Endothelial cell of umbilical vein (primary cell): ENCODE results near the gene FUT9. TPM values are rescaled to one million over a fixed set of nuclear protein-coding genes. Genes with fewer than 3 reads are reported as not detected.

Source experiments
- BruUV-seq: library from RNA; stranded (reverse); fragments of 400-500 nt; replicated peaks from 2 replicates; lab custom pipeline; 2021; lab: Mats Ljungman, UMichigan
- CTCF ChIA-PET: fragments of 300-600, 350-600 bp; sonication (Branson Sonifier 250); formaldehyde crosslinking; loops from one replicate; lab custom pipeline; 2021; ENCODE audit warnings: antibody characterized with exemption, inconsistent platforms; lab: Charles Lee
- POLR2A ChIA-PET: fragments of 300-600, 350-600 bp; sonication (Branson Sonifier 250); formaldehyde crosslinking; loops from one replicate; lab custom pipeline; 2021; ENCODE audit warnings: antibody characterized with exemption, inconsistent platforms; lab: Charles Lee
- DNase-seq: peaks from one replicate; pipeline ENCODE4 v3.0.0-alpha.2; 2011; ENCODE audit warnings: low read depth, low spot score
- FAIRE-seq: peaks from 2 replicates; lab custom pipeline; 2011; peaks lifted over from hg19 to GRCh38; lab: Jason Lieb, UNC
- H2AFZ ChIP-seq: 2 replicates; pipeline ENCODE4 v1.6.0; 2012; ENCODE audit warnings: low read depth, low read length, control low read depth, inconsistent platforms
- H3K27ac ChIP-seq: 2 replicates; pipeline ENCODE4 v1.5.1; 2011; ENCODE audit warnings: low read depth, mild to moderate bottlenecking, control low read depth, low read length, moderate library complexity; ENCODE audit not compliant: insufficient read depth
- H3K27me3 ChIP-seq, 2 experiments: 2 replicates each; pipeline versions ENCODE4 v1.6.0 to v1.6.1; 2011; ENCODE audit warnings: low read length in 2 of 2, mixed read lengths in 1 of 2; ENCODE audit not compliant: control insufficient read depth in 2 of 2, insufficient read depth in 2 of 2
- H3K36me3 ChIP-seq, 2 experiments: 2 replicates in 1 of 2; 3 replicates in 1 of 2; pipeline ENCODE4 v1.5.1; 2011; ENCODE audit warnings: low read length in 2 of 2, mild to moderate bottlenecking in 1 of 2, moderate library complexity in 1 of 2; ENCODE audit not compliant: control insufficient read depth in 2 of 2, insufficient read depth in 2 of 2; ENCODE audit errors: extremely low read depth in 1 of 2
- H3K4me1 ChIP-seq: 3 replicates; pipeline ENCODE4 v1.5.1; 2011; ENCODE audit warnings: mild to moderate bottlenecking, low read length; ENCODE audit not compliant: control insufficient read depth, insufficient read depth; ENCODE audit errors: extremely low read depth
- H3K4me2 ChIP-seq: 2 replicates; pipeline ENCODE4 v1.6.1; 2011; ENCODE audit warnings: low read length, control low read depth, mixed read lengths; ENCODE audit not compliant: insufficient read depth
- H3K4me3 ChIP-seq, 3 experiments: fragments of 200-600 bp in 1 of 3; sonication (generic), shearing (Covaris generic) in 1 of 3; replicated peaks in 1 of 3; 2 replicates each; pipeline ENCODE4 v1.5.1; 2011 to 2016; ENCODE audit warnings: control low read depth in 3 of 3, low read length in 3 of 3, mild to moderate bottlenecking in 2 of 3, inconsistent platforms in 1 of 3, low read depth in 1 of 3, moderate library complexity in 1 of 3; ENCODE audit not compliant: insufficient read depth in 1 of 3
- H3K79me2 ChIP-seq: 2 replicates; pipeline ENCODE4 v1.6.0; 2012; ENCODE audit warnings: low read length, inconsistent platforms; ENCODE audit not compliant: control insufficient read depth, insufficient read depth
- H3K9ac ChIP-seq: replicated peaks from 2 replicates; pipeline ENCODE3; 2011; ENCODE audit warnings: low read length, control low read depth; ENCODE audit not compliant: insufficient read depth; ENCODE audit errors: extremely low read depth
- H3K9me1 ChIP-seq: replicated peaks from 3 replicates; pipeline ENCODE4 v1.6.0; 2011; ENCODE audit warnings: mild to moderate bottlenecking, low read length; ENCODE audit not compliant: control insufficient read depth, insufficient read depth; ENCODE audit errors: extremely low read depth
- H3K9me3 ChIP-seq: replicated peaks from 2 replicates; pipeline ENCODE4 v1.5.1; 2012; ENCODE audit warnings: low read length, inconsistent platforms; ENCODE audit not compliant: control insufficient read depth, insufficient read depth
- H4K20me1 ChIP-seq: replicated peaks from 2 replicates; pipeline ENCODE3; 2011; ENCODE audit warnings: mild to moderate bottlenecking, low read length; ENCODE audit not compliant: control insufficient read depth, insufficient read depth; ENCODE audit errors: extremely low read depth
- EZH2 ChIP-seq: IDR thresholded peaks from 2 replicates; pipeline ENCODE4 v1.6.1; 2012; ENCODE audit warnings: borderline replicate concordance, low read depth, mild to moderate bottlenecking, moderate library complexity, low read length, inconsistent platforms; ENCODE audit not compliant: severe bottlenecking
- FOS ChIP-seq: IDR thresholded peaks from 2 replicates; pipeline ENCODE4 v1.6.1; 2011; ENCODE audit warnings: mild to moderate bottlenecking, low read length, moderate library complexity, borderline replicate concordance; ENCODE audit not compliant: insufficient read depth
- GATA2 ChIP-seq: IDR thresholded peaks from 2 replicates; pipeline ENCODE4 v1.7.0; 2011; ENCODE audit warnings: low read depth, mild to moderate bottlenecking, moderate library complexity, mixed read lengths, low read length; ENCODE audit not compliant: insufficient read length, insufficient read depth
- JUN ChIP-seq: IDR thresholded peaks from 2 replicates; pipeline ENCODE4 v1.6.1; 2011; ENCODE audit warnings: borderline replicate concordance, low read depth; ENCODE audit not compliant: insufficient read length, insufficient read depth
- MYC ChIP-seq: IDR thresholded peaks from one replicate; pipeline ENCODE4 v1.6.1; 2011; ENCODE audit warnings: mild to moderate bottlenecking, low read depth, low read length
- POLR2A ChIP-seq: IDR thresholded peaks from 2 replicates; pipeline ENCODE4 v1.6.1; 2012; ENCODE audit warnings: low read depth, mild to moderate bottlenecking, control low read depth, low read length
- POLR2AphosphoS5 ChIP-seq: IDR thresholded peaks from 2 replicates; pipeline ENCODE4 v1.6.1; 2012; ENCODE audit warnings: low read depth, mild to moderate bottlenecking, control low read depth, low read length, moderate library complexity; ENCODE audit not compliant: insufficient read depth
- dilution Hi-C: fragments of 300-500 bp; cut with MboI; formaldehyde crosslinking; loops from one replicate; pipeline ENCODE4 v1.15.0; 2019; ENCODE audit warnings: low sequenced_read_pairs; ENCODE audit not compliant: extremely low pct_ligation_motif_present
- intact Hi-C: fragments of 100-400 bp; cut with micrococcal nuclease; formaldehyde crosslinking; loops from one replicate; pipeline ENCODE4 v1.10.0; 2022
- polyA plus RNA-seq, 4 experiments: library from polyadenylated mRNA; depleted of rRNA in 3 of 4; stranded (reverse) in 3 of 4; unstranded in 1 of 4; fragments of >200 nt; gene quantifications; 2 replicates each; pipeline versions ENCODE4 v1.2.1 to v1.2.3, GENCODE V29; 2011 to 2012; ENCODE audit warnings: missing spikeins in 1 of 4
- total RNA-seq: library from RNA; stranded (reverse); gene quantifications from 2 replicates; pipeline ENCODE4 v1.2.3, GENCODE V29; 2021
- TF ChIP-seq, protein P1 (sequence below), 2 donors: IDR thresholded peaks; 1 replicate in 1 of 2; 2 replicates in 1 of 2; pipeline ENCODE4 v1.5.1; 2011; ENCODE audit warnings: low read length in 2 of 2, mild to moderate bottlenecking in 2 of 2, moderate library complexity in 2 of 2, control low read depth in 1 of 2, inconsistent platforms in 1 of 2, low read depth in 1 of 2; ENCODE audit not compliant: insufficient read depth in 1 of 2; ENCODE audit errors: extremely low read depth in 1 of 2
- TF ChIP-seq, protein P2 (sequence below): IDR thresholded peaks from 2 replicates; pipeline ENCODE4 v1.6.1; 2011; ENCODE audit not compliant: insufficient read depth, insufficient read length

FUT9 gene
- total and polyA plus RNA-seq, 2 donors (not counting 3 experiments of a cell fraction or from before 2014, with no cell fraction given), result not detected

DNA sequence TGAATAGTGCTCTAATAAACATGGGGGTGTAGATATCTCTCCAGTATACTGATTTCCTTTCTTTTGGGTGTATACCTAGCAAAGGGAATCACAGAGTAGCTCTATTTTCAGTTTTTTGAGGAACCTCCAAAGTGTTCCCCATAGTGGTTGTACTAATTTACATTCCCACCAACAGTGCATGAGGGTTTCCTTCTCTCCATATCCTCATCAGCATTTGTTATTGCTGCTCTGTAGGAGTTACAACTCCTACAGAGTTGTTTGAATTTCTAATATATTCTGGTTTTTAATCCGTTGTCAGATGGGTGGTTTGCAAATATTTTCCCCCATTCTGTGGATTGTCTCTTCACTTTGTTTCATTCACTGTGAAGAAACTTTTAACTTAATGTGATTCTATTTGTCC, 207.9 kb downstream of the FUT9 start:
- FAIRE-seq (no peak), DNase-seq (no peak)
- H4K20me1 ChIP-seq, result no peaks in the 10 kb centered on the region
- intact Hi-C loops (no loop called here), dilution Hi-C loops (no loop called here)
- H3K9ac ChIP-seq, result no peak overlapping the region
- no peak overlapping the region for H3K27ac ChIP-seq
- no peak overlapping the region for H3K4me3 ChIP-seq
- H3K27me3 ChIP-seq, result no peaks in the 10 kb centered on the region
- ChIA-PET CTCF (no interaction called here), POLR2A (no interaction called here)
- H3K36me3 ChIP-seq, result no peaks in the 10 kb centered on the region
- H3K79me2 ChIP-seq, result no peaks in the 10 kb centered on the region
- H3K9me3 ChIP-seq, result no peaks in the 10 kb centered on the region
- H2AFZ ChIP-seq, result no peak overlapping the region
- H3K4me1 ChIP-seq, result no peaks in the 10 kb centered on the region
- no peaks in the 10 kb centered on the region for H3K9me1 ChIP-seq
- TF ChIP-seq FOS, result no peak
- no peak for TF ChIP-seq JUN
- TF ChIP-seq POLR2A, result no peak
- no peak for TF ChIP-seq EZH2
- TF ChIP-seq POLR2AphosphoS5, result no peak
- TF ChIP-seq MYC, result no peak
- TF ChIP-seq, protein P1, sequence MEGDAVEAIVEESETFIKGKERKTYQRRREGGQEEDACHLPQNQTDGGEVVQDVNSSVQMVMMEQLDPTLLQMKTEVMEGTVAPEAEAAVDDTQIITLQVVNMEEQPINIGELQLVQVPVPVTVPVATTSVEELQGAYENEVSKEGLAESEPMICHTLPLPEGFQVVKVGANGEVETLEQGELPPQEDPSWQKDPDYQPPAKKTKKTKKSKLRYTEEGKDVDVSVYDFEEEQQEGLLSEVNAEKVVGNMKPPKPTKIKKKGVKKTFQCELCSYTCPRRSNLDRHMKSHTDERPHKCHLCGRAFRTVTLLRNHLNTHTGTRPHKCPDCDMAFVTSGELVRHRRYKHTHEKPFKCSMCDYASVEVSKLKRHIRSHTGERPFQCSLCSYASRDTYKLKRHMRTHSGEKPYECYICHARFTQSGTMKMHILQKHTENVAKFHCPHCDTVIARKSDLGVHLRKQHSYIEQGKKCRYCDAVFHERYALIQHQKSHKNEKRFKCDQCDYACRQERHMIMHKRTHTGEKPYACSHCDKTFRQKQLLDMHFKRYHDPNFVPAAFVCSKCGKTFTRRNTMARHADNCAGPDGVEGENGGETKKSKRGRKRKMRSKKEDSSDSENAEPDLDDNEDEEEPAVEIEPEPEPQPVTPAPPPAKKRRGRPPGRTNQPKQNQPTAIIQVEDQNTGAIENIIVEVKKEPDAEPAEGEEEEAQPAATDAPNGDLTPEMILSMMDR (IDR thresholded peaks at IDR 0.05; ENCODE audit: extremely low read depth in 1 of 2, insufficient read depth in 1 of 2, low read depth in 1 of 2, low read length in 2 of 2), result no peak
- TF ChIP-seq GATA2, result no peak
- TF ChIP-seq, protein P2, sequence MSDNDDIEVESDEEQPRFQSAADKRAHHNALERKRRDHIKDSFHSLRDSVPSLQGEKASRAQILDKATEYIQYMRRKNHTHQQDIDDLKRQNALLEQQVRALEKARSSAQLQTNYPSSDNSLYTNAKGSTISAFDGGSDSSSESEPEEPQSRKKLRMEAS, result no peak
- BruUV-seq, result no TSS peak
- no peak overlapping the region for H3K4me2 ChIP-seq
